HepG2 (cell line): ENCODE measurements around the gene ZIK1. TPM values are rescaled to one million over a fixed set of nuclear protein-coding genes. Genes with fewer than 3 reads are reported as not detected.

Experiments used
- ATF2 ChIP-seq: sonication (generic); formaldehyde crosslinking; IDR thresholded peaks from 2 replicates; pipeline ENCODE4 v1.4.0; 2020; ENCODE audit warnings: missing genetic modification reagents
- BRF2 ChIP-seq: sonication (generic); formaldehyde crosslinking; IDR thresholded peaks from 2 replicates; pipeline ENCODE4 v1.8.1; 2022; ENCODE audit warnings: mild to moderate bottlenecking, missing genetic modification reagents
- FOXA1 ChIP-seq, 2 experiments: fragments of 450-650 bp in 1 of 2; sonication (generic) in 1 of 2; formaldehyde crosslinking in 1 of 2; IDR thresholded peaks; 2 replicates each; pipeline versions ENCODE4 v1.4.0 to v1.6.1; 2016 to 2020; ENCODE audit warnings: missing genetic modification reagents in 1 of 2
- MXD3 ChIP-seq: IDR thresholded peaks from 2 replicates; pipeline ENCODE4 v1.6.1; 2016; ENCODE audit warnings: mild to moderate bottlenecking, missing biosample characterization, missing genetic modification reagents
- SALL1 ChIP-seq: sonication (generic); formaldehyde crosslinking; IDR thresholded peaks from 2 replicates; pipeline ENCODE4 v1.8.0; 2022; ENCODE audit warnings: mild to moderate bottlenecking, missing genetic modification reagents
- SALL2 ChIP-seq: sonication (generic); formaldehyde crosslinking; IDR thresholded peaks from 2 replicates; pipeline ENCODE4 v1.8.1; 2023; ENCODE audit warnings: mild to moderate bottlenecking, missing genetic modification reagents, inconsistent platforms
- SIN3A ChIP-seq: IDR thresholded peaks from 2 replicates; pipeline ENCODE4 v1.6.1; 2011; ENCODE audit warnings: low read depth, mild to moderate bottlenecking, control low read depth, low read length, borderline replicate concordance
- ZBTB33 ChIP-seq: sonication (generic); formaldehyde crosslinking; IDR thresholded peaks from 2 replicates; pipeline ENCODE4 v1.4.0; 2020; ENCODE audit warnings: missing genetic modification reagents
- ZNF12 ChIP-seq: sonication (generic); formaldehyde crosslinking; IDR thresholded peaks from 2 replicates; pipeline ENCODE4 v1.5.0; 2020; ENCODE audit warnings: missing genetic modification reagents
- ZNF280B ChIP-seq: sonication (generic); formaldehyde crosslinking; IDR thresholded peaks from 2 replicates; pipeline ENCODE4 v1.5.0; 2020; ENCODE audit warnings: missing genetic modification reagents, mild to moderate bottlenecking, borderline replicate concordance
- ZNF281 ChIP-seq: sonication (generic); formaldehyde crosslinking; IDR thresholded peaks from 2 replicates; pipeline ENCODE4 v1.4.0; 2020; ENCODE audit warnings: missing genetic modification reagents, borderline replicate concordance
- ZNF710 ChIP-seq: sonication (generic); formaldehyde crosslinking; IDR thresholded peaks from 2 replicates; pipeline ENCODE4 v1.5.0; 2020; ENCODE audit warnings: mild to moderate bottlenecking, missing genetic modification reagents, borderline replicate concordance
- ZNF713 ChIP-seq: sonication (generic); formaldehyde crosslinking; IDR thresholded peaks from 2 replicates; pipeline ENCODE4 v1.4.0; 2020; ENCODE audit warnings: mild to moderate bottlenecking, missing genetic modification reagents
- ZNF768 ChIP-seq: sonication (generic); formaldehyde crosslinking; IDR thresholded peaks from 2 replicates; pipeline ENCODE4 v1.4.0; 2020; ENCODE audit warnings: missing genetic modification reagents
- ZNF816 ChIP-seq: sonication (generic); formaldehyde crosslinking; IDR thresholded peaks from 2 replicates; pipeline ENCODE4 v1.8.0; 2022; ENCODE audit warnings: missing genetic modification reagents, mild to moderate bottlenecking, borderline replicate concordance
- polyA plus RNA-seq, 8 experiments: library from polyadenylated mRNA; depleted of rRNA in 3 of 8; stranded (reverse) in 7 of 8; unstranded in 1 of 8; fragments of >200 nt; fragmentation: Illumina TruSeq in 4 of 8; extraction: Trizol in 4 of 8; gene quantifications; 2 replicates each; pipeline versions ENCODE4 v1.2.1 to v1.2.3, GENCODE V29; 2011 to 2016; ENCODE audit warnings: low read depth in 4 of 8, missing spikeins in 1 of 8, mixed read lengths in 1 of 8; ENCODE audit not compliant: insufficient read depth in 1 of 8
- total RNA-seq, 5 experiments: library from RNA; depleted of rRNA; stranded (reverse); fragments of >200 nt; fragmentation: Illumina TruSeq; extraction: Trizol; gene quantifications; 2 replicates each; pipeline ENCODE4 v1.2.3, GENCODE V29; 2016; ENCODE audit warnings: low read depth in 1 of 5

The ZIK1 gene
- total and polyA plus RNA-seq, 2 of the 13 experiments (the other 11 are each of a cell fraction or from before 2014, with no cell fraction given): 2.1 to 7.2 TPM

GRCh38 chr19:57613941-57614743, 30.2 kb downstream of the ZIK1 start, which contains the start of gene ZNF134 (continued):
- TF ChIP-seq ZNF12: no peak
- TF ChIP-seq SALL1 (CRISPR knock-in tag): peak; percentile 59
- peak; percentile 48; the same call in 1 of the 2 replicates for TF ChIP-seq ZNF816 (CRISPR knock-in tag)
- TF ChIP-seq ATF2 (CRISPR knock-in tag): peak; percentile 21; the same call in 1 of the 2 replicates
- TF ChIP-seq FOXA1 (IDR thresholded peaks at IDR 0.05): no peak
- TF ChIP-seq FOXA1 (CRISPR knock-in tag; IDR thresholded peaks at IDR 0.05): no peak
- TF ChIP-seq MXD3 (CRISPR knock-in tag): peak; percentile 63
- peak; percentile 54; the same call in 1 of the 2 replicates for TF ChIP-seq ZNF768 (CRISPR knock-in tag)
- 0 out of 2 replicates have a peak, but pooled peaks have one; percentile 59 for TF ChIP-seq ZNF713
- TF ChIP-seq BRF2 (CRISPR knock-in tag): peak; percentile 47; the same call in 1 of the 2 replicates
- no peak for TF ChIP-seq ZNF281 (CRISPR knock-in tag)
- peak; percentile 51; the same call in 1 of the 2 replicates for TF ChIP-seq SIN3A
- no peak for TF ChIP-seq ZNF280B (CRISPR knock-in tag)
- no peak for TF ChIP-seq ZNF710 (CRISPR knock-in tag)
- TF ChIP-seq ZBTB33 (CRISPR knock-in tag): no peak
- peak; percentile 55; the same call in 1 of the 2 replicates for TF ChIP-seq SALL2 (CRISPR knock-in tag)
